Effector CD4-positive, alpha-beta T cell (primary cell): Measurements from ENCODE around the gene CTPS2.
"Not testable (repeated sequence)": the region's sequence is repeated elsewhere in the genome, so short reads cannot be mapped to it uniquely, and the experiment has no call there.

ENCODE experiments used
- DNase-seq: peaks from one replicate; pipeline ENCODE4 v3.0.0-alpha.2; 2020
- total RNA-seq: gene quantifications from one replicate; lab custom pipeline; 2026; lab: John Stamatoyannopoulos, UW

The CTPS2 gene
- 10.3 reads per million, percentile 32 among the genes with 10 or more reads in this experiment for total RNA-seq

GRCh38 chrX:16712548-16713155 lies at the start of gene CTPS2:
Gene CTPS2 (minus strand): TSS chrX:16712669. CDS start chrX:16702902, 9,767 bp downstream.
- peak; percentile 31 for DNase-seq

GRCh38 chrX:16761500-16761899 lies 49.0 kb upstream of the CTPS2 start:
- not testable (repeated sequence) for DNase-seq

DNA sequence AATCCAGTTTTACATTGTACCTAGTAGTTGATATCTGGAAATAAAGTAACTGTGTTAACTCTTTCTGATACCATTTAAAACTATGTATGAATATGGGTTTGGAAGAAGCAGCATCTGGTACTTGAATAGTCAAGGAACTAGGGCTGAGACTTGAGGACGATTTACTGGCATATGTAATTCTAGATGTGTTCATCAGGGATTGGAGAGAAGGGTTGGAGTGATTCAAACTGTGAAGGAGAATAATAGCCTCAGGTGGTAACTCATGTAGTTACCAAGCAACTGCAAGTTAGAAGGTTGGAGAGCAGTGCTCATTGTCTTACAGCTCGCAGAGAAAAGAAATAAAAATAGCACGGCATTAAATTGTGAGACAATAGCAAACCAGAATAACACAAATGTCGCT lies 44.3 kb upstream of the CTPS2 start:
- no peak for DNase-seq

DNA sequence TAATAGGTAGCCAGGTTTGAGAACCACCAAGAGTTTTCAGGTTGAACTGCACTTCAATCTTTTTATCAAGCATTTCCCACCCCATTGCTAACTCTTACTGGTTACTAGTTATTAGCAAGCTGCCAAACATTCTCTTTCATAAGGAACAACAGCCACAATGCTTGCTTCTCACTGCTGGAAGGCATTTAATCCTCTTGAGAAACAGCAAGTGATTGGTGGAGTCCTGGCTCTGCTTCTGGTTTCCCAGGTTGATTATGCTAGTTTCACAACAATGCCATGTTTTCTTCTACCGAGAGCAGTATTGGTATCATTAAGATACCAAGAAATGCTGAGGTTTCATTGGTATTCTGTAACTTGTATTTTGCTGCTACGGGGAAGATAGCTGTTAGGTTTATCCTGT lies 41.5 kb upstream of the CTPS2 start:
- no peak for DNase-seq

DNA sequence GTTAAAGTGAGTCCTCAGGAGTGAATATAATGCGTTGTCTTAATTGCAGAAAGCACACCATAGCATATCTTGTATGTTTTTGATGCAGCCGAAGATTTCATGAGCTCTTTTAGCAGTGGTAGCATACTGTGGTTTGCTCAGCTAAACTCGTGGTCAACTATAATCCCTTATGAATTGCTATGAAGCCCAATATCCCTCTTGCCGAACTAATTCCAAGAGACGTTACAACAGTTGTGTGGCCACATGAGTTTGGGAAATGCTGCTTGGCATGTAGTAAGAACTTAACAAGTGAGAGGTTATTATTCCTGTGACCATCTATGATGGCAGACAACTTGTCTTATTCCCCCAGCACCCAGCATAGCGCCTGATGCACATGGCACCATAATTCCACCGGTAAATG lies 37.7 kb upstream of the CTPS2 start:
- DNase-seq: no peak

DNA sequence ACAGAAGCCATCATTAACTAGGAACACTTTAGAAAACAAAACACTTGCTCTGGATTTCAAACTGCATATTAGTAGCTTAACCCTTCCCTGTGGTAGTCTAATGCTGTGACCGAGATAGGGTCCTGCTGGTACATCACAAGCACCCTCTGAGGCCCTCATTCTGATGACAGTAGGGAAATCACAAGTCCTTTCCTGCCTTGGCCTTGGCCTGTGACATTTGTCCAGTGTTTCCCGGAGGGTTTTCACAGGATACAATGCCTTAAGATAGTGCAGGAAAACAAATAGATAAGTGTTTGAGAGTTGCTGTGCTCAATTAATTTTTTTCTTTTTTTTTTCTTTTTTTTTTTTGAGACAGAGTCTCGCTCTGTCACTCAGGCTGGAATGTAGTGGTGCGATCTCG lies 36.0 kb upstream of the CTPS2 start:
- DNase-seq: no peak

GRCh38 chrX:16745659-16746058 lies 33.2 kb upstream of the CTPS2 start:
- DNase-seq: no peak

GRCh38 chrX:16745102-16745501 lies 32.6 kb upstream of the CTPS2 start:
- DNase-seq: no peak

DNA sequence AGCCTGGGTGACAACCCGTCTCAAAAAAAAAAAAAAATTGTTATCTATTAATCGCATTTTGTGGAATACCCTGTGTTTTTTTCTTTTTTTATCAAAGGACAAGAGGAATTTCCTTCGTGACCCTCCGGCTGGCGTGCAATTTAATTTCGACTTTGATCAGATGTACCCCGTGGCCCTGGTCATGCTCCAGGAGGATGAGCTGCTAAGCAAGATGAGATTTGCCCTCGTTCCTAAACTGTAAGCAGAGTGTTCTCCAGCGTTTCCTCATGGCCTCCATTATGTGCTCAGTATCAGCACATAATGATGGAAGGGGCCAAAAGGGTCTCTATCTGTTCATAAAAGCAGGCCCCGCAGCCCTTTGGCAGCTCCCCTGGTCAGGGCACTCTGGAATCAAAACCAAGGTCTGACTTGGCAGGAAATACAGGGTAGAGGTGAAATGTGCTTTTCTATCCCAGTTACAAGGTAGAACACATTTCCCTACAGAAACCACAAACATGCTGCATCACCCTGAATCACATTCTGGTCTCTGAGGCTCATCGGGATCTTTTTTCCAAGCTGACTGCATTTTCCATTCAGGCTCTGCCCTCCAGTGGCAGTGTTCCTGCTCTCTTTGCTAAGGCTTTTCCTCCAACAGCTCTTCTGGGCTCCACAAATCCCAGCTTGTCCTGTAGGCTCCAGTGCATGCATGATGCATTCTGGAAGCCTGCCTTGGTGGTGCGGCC lies 31.3 kb upstream of the CTPS2 start:
- no peak for DNase-seq

- no peak for DNase-seq
These were observed 27.1 kb upstream of the CTPS2 start for GRCh38 chrX:16739574-16739973.

- DNase-seq: no peak
These were observed 24.6 kb upstream of the CTPS2 start for GRCh38 chrX:16737024-16737423.

GRCh38 chrX:16733013-16733412 lies 20.5 kb upstream of the CTPS2 start:
- no peak for DNase-seq

DNA sequence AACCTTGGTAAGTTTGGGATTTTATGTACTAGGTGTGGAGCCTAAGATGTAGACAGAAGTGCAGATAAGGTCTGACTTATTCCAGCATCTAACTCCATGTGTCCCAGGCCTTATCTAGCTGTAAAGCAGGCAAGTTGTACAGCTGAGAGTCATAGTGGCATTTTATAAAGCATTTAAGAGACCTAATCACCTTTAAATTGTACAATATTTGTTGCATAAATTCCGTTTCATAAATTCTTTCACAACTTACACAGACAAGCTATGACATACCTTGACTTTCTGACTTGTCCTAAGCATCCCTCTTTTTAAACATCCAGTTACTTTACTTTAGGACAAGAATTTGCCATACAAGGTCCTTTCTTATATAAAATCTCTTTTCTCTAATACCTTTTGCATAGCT lies 18.0 kb upstream of the CTPS2 start:
- DNase-seq: no peak

DNA sequence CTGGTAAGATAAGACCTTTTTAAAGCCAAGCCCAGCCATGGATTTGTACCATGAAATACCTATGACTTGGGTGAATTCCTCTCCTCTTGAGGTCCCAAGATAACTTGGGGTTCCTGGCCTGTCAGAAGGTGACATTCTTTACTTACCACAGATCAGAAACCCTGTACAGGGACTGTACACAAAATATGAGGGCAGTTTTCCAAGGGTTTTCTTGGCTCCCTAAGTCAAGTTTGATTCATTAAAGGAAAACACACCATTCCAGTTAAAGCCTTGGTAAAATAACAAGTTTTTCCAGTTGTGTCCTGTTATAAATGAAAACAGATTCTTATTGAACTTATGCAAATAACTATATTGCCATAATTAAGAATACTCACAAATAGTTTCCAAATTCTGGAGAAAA lies 15.2 kb upstream of the CTPS2 start:
- no peak for DNase-seq

DNA sequence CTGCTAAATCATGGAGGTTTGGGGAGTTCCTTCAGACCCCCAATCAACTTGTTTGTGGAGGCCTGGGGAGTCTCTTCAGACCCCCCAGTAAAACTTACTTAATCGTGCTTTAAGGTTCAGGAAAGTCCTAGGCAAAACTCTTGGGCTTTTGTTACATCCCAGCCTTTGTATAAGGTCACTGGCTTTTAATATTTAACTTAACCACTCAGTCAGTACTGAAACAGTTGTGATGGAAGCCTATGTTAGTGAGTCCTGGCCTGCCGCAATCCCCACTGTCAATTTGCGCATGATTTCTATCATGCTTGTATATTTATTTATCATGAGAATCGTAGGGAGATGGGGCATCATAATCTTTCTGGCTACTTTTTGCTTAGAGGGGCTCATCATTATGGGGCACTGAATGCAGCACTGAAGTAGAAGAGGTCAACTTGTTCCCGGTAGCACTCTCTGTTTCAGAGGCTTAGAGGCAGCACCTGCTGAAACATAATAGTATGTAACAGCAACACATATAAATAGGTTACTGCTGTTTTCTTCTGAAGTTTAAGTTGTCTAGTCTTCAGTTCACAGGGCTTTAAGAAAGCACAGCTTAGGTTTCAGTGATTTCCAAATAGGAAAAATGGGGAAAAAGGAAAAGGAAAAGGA lies 14.0 kb upstream of the CTPS2 start:
- not testable (repeated sequence) for DNase-seq

DNA sequence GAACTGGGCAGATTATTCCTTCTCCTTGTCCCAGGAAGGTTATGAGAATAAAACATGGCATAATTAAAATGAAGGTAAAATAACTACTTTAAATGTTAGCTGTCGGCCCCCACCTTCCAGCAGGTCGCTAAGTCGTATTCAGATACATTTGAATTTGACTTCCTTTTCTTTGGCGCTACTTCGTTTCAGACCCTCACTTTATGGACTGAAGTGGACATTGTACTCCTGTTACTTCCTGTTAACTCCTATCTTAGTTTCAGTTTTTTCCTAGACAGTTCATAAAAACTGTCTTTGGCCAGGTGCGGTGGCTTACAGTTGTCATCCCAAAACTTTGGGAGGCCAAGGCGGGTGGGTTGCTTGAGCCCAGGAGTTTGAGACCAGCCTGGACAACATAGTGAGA lies 12.6 kb upstream of the CTPS2 start:
- no peak for DNase-seq

DNA sequence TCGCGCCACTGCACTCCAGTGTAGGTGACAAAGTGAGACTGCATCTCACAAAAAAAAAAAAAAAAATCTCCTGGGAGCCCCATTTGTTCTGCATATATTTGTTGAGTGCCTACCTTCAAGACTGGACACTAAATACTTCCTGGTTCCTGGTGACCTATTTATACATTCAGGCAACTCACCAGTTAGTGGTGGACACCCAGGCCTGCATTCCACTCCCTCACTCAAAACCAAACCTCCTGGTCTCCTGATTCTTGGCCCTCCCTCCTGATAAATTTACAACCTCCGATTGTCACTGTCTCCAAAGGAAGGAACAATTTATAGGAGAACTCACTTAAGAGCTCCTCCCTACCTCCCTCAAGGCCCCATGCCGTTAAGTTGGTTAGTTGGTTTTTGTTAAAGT lies 10.0 kb upstream of the CTPS2 start:
- DNase-seq: no peak

DNA sequence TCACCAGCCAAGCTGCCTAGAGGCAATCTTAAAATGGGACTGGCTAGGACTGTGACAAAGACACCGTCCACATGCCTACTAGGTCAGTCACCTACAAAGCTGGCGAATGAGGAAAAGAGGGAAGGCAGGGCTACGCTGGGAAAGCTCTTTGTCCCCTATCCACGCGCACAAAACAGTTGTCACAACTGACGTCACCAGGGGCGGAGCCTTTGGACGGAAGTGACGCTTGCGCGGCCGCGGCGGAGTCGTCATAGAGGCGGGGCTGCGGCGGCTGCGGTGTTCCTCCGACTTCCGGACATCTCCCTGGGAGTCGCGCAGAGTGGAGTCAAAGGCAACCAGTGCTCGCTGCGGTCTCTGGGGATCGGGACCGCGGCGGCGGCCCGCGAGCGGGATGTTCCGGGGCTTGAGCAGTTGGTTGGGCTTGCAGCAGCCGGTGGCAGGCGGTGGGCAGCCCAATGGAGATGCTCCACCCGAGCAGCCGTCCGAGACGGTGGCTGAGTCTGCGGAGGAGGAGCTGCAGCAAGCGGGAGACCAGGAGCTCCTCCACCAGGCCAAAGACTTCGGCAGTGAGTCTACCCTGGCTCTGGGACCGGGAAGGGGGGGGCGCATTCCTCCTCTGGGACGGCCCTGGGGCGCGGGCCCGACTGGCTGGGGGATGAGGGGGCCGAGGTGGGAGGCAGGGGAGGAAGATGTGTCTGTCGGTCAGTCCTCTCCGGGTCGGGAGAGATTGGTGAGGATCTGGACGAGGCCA lies 7.0 kb upstream of the CTPS2 start, which contains the start of gene SYAP1:
Gene SYAP1 (plus strand): TSS at position 279 of the 751 bp plus-strand sequence. CDS start 113 bp downstream, at position 392.
- peak; percentile 98 for DNase-seq

- no peak for DNase-seq
These were observed 6.4 kb upstream of the CTPS2 start for GRCh38 chrX:16718824-16719333.

GRCh38 chrX:16716451-16716850 lies 4.0 kb upstream of the CTPS2 start:
- DNase-seq: not testable (repeated sequence)

DNA sequence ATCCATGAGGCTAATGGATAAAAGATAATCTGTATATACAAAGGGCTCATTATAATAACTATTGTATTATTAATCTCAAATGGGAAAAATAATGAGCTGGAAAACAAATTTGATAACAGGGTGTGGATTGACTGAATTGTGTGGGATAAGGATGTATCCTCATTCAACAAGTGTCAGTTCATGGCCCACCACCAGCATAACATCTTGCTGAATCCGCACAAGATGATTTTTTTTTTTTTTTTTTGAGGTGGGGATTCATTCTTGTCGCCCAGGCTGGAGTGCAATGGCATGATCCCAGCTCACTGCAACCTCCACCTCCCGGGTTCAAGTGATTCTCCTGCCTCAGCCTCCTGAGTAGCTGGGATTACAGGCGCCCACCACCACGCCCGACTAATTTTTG lies 3.2 kb upstream of the CTPS2 start:
- not testable (repeated sequence) for DNase-seq

DNA sequence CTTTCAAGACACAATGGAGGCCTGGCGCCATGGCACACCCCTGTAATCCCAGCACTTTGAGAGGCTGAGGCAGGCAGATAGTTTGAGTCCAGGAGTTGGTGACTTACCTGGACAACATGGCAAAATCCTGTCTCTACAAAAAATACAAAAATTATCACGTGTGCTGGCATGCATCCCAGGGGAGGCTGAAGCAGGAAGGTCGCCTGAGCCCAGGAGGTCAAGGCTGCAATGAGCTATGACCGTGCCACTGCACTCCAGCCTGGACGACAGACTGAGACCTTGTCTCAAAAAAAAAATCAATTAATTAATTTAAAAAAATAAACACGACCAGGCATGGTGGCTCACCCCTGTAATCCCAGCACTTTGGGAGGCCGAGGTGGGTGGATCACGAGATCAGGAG lies 2.0 kb upstream of the CTPS2 start:
- DNase-seq: no peak
